Sigmoid colon (tissue), 7 donors: ENCODE data around the gene CD33. TPM values are rescaled to one million over a fixed set of nuclear protein-coding genes. Genes with fewer than 3 reads are reported as not detected.

ENCODE experiments used
- DNase-seq: peaks from one replicate; pipeline ENCODE4 v3.0.0-alpha.2; 2019
- H3K27ac ChIP-seq, 4 donors: fragments of 200-600 bp; sonication (generic); one replicate each; pipeline ENCODE4 v1.5.1; 2016 to 2019; ENCODE audit warnings: mild to moderate bottlenecking in 1 of 4
- H3K27me3 ChIP-seq, 3 donors: fragments of 200-600 bp; sonication (generic); one replicate each; pipeline ENCODE4 v1.5.1; 2019; ENCODE audit warnings: mild to moderate bottlenecking in 1 of 3
- H3K36me3 ChIP-seq, 4 donors: fragments of 200-600 bp; sonication (generic); one replicate each; pipeline ENCODE4 v1.5.1; 2016 to 2019
- H3K4me1 ChIP-seq, 4 donors: fragments of 200-600 bp; sonication (generic); one replicate each; pipeline ENCODE4 v1.5.1; 2017 to 2019
- H3K4me3 ChIP-seq, 4 donors: fragments of 200-600 bp; sonication (generic); one replicate each; pipeline ENCODE4 v1.5.1; 2017 to 2019; ENCODE audit warnings: mild to moderate bottlenecking in 2 of 4, moderate library complexity in 1 of 4
- H3K9me3 ChIP-seq, 4 donors: fragments of 200-600 bp in 3 of 4; sonication (generic) in 3 of 4; one replicate each; pipeline versions ENCODE4 v1.5.1 to v1.6.1; 2013 to 2019
- EP300 ChIP-seq, 4 donors: sonication (generic); formaldehyde crosslinking; IDR thresholded peaks; one replicate each; pipeline ENCODE4 v1.6.1; 2017; ENCODE audit warnings: antibody characterized with exemption in 4 of 4
- POLR2A ChIP-seq, 2 donors: fragments of 450-650 bp; IDR thresholded peaks; one replicate each; pipeline ENCODE4 v1.6.1; 2016; ENCODE audit warnings: antibody characterized with exemption in 2 of 2, mild to moderate bottlenecking in 2 of 2, moderate library complexity in 2 of 2
- POLR2AphosphoS5 ChIP-seq, 4 donors: sonication (generic); formaldehyde crosslinking; IDR thresholded peaks; one replicate each; pipeline ENCODE4 v1.6.1; 2017; ENCODE audit warnings: antibody characterized with exemption in 4 of 4
- WGBS, 2 donors: extraction: QIAGEN DNeasy Blood & Tissue Kit; methylation state at CpG; one replicate each; pipeline ENCODE4 v1.1.7; 2013; 5-methylcytosine and 5-hydroxymethylcytosine counted together
- intact Hi-C: fragments of 100-400 bp; cut with DNase I; formaldehyde crosslinking; loops from one replicate; pipeline ENCODE4 v1.15.1; 2023
- polyA plus RNA-seq, 3 donors: library from polyadenylated mRNA; stranded (reverse); fragments of 200-250 nt; gene quantifications; one replicate each; pipeline ENCODE4 v1.2.3, GENCODE V29; 2013
- total RNA-seq, 4 donors: library from RNA; depleted of rRNA; stranded (reverse); fragments of >200 nt; gene quantifications; one replicate each; pipeline ENCODE4 v1.1.0, GENCODE V29; 2016
- TF ChIP-seq, protein P1 (sequence below), 4 experiments: fragments of 450-650 bp in 3 of 4; fragments of 200-600 bp in 1 of 4; IDR thresholded peaks; one replicate each; pipeline ENCODE4 v1.5.1; 2016 to 2019; ENCODE audit warnings: antibody characterized with exemption in 4 of 4, mild to moderate bottlenecking in 3 of 4, moderate library complexity in 2 of 4
- donor health status: healthy with polysubstance abuse.
- donor health status: Bipolar disorder and iron deficiency.
- donor health status: healthy.

CD33 gene
- total and polyA plus RNA-seq, 7 donors: 2.5 to 8.1 (median 4.2) TPM

DNA sequence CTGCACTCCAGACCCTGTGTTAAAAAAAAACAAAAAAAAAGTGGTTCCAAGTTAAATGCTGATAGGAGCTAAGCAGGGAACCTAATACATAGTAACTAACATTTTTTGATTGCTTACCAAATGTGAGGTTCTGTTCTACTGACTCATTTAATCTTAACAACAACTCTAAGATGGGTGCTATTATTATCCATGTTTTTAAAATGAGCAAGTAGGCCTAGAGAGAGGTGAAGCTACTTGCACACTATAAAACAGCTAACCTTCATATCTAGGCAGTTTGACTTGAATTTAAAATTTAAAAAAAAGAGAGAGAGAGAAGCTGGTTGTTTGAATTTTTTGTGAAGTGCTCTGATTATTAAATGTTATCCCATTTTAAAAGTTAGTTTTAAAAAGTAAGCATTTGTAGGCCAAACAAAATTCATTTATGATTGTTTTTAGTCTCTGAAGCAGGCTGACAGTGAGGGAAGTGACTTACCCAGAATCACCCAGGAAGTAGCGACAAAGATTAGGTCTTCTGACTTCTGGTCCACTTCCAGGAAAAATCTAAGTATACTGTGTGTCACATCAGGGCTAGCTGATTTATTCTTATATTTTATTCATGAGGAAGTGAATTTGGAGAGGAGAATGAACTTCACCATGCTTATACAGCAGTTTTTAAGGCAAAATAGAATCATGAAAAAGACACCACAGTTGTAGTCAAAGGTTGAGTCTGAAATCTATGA lies 28.4 kb downstream of the CD33 start:
- Histone ChIP-seq H3K36me3 (no peaks in the 10 kb centered on the region), H3K9me3 (no peaks in the 10 kb centered on the region), H3K27ac (no peak overlapping the region), H3K27me3 (peaks cover 0 to 4% (median 0%) of the 10 kb centered on the region in 3 donors), H3K4me3 (no peak overlapping the region), H3K4me1 (no peaks in the 10 kb centered on the region)
- TF ChIP-seq EP300 (IDR thresholded peaks at IDR 0.05) (no peak), POLR2A (IDR thresholded peaks at IDR 0.05) (no peak), POLR2AphosphoS5 (IDR thresholded peaks at IDR 0.05) (no peak)
- TF ChIP-seq, protein P1, sequence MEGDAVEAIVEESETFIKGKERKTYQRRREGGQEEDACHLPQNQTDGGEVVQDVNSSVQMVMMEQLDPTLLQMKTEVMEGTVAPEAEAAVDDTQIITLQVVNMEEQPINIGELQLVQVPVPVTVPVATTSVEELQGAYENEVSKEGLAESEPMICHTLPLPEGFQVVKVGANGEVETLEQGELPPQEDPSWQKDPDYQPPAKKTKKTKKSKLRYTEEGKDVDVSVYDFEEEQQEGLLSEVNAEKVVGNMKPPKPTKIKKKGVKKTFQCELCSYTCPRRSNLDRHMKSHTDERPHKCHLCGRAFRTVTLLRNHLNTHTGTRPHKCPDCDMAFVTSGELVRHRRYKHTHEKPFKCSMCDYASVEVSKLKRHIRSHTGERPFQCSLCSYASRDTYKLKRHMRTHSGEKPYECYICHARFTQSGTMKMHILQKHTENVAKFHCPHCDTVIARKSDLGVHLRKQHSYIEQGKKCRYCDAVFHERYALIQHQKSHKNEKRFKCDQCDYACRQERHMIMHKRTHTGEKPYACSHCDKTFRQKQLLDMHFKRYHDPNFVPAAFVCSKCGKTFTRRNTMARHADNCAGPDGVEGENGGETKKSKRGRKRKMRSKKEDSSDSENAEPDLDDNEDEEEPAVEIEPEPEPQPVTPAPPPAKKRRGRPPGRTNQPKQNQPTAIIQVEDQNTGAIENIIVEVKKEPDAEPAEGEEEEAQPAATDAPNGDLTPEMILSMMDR (IDR thresholded peaks at IDR 0.05): no peak
- WGBS, 2 donors: 75 to 80% methylated on average over 1 of the region's 1 CpG
- intact Hi-C loops: no loop called here
- no peak for DNase-seq

DNA sequence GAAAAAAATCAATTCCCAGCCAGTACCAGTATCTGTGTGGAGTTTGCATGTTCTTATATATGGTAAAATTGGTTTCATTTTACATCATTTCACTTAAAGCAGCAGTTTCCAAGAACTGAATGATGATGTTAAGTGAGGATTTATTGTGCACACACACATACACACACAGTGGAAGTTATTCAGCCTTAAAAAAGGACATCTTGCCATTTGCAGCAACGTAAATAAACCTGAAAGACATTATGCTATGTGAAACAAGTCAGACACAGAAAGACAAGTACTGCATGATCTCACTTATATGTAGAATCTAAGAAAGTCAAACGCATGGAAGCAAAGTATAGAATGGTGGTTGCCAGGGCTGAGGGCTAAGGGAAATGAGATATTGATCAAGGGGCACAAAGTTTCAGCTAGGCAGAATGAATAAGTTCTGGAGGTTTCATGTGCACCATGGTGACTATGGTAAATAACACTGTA lies 31.3 kb downstream of the CD33 start:
- TF ChIP-seq EP300 (IDR thresholded peaks at IDR 0.05) (no peak), POLR2A (IDR thresholded peaks at IDR 0.05) (no peak), POLR2AphosphoS5 (IDR thresholded peaks at IDR 0.05) (no peak)
- TF ChIP-seq, protein P1 (IDR thresholded peaks at IDR 0.05): no peak
- 60 to 70% methylated on average over 2 of the region's 2 CpGs for WGBS, 2 donors
- Histone ChIP-seq H3K27me3 (peaks cover 0 to 10% (median 0%) of the 10 kb centered on the region in 3 donors), H3K9me3 (no peaks in the 10 kb centered on the region), H3K27ac (no peak overlapping the region), H3K36me3 (no peaks in the 10 kb centered on the region), H3K4me3 (no peak overlapping the region), H3K4me1 (no peaks in the 10 kb centered on the region)
- intact Hi-C loops: no loop called here
- DNase-seq: no peak

DNA sequence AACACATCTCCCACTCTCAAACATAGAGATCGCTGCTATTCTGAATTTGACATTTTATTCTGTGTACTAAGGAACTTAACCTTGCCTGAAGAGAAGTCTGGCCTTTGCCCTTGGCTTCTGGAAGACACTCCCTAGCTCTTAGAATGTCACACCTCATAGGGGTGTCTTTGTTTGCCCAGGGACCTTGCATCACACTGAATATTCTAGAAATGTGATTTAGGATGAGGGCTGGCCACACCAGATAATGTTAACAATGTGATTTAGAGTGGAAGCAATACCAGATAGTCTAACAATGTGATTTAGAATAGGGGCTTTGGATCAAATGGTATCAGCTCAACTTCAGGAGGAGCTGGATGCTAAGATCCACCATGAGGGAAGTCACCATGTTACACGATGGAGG lies 32.6 kb downstream of the CD33 start:
- Histone ChIP-seq H3K9me3 (no peaks in the 10 kb centered on the region), H3K36me3 (no peaks in the 10 kb centered on the region), H3K27me3 (peaks cover 0 to 11% (median 0%) of the 10 kb centered on the region in 3 donors), H3K4me3 (no peak overlapping the region), H3K27ac (no peak overlapping the region), H3K4me1 (no peaks in the 10 kb centered on the region)
- 46 to 73% methylated on average over 2 of the region's 2 CpGs for WGBS, 2 donors
- TF ChIP-seq EP300 (IDR thresholded peaks at IDR 0.05) (no peak), POLR2AphosphoS5 (IDR thresholded peaks at IDR 0.05) (no peak), POLR2A (IDR thresholded peaks at IDR 0.05) (no peak)
- TF ChIP-seq, protein P1 (IDR thresholded peaks at IDR 0.05): no peak
- intact Hi-C loops: no loop called here
- no peak for DNase-seq

DNA sequence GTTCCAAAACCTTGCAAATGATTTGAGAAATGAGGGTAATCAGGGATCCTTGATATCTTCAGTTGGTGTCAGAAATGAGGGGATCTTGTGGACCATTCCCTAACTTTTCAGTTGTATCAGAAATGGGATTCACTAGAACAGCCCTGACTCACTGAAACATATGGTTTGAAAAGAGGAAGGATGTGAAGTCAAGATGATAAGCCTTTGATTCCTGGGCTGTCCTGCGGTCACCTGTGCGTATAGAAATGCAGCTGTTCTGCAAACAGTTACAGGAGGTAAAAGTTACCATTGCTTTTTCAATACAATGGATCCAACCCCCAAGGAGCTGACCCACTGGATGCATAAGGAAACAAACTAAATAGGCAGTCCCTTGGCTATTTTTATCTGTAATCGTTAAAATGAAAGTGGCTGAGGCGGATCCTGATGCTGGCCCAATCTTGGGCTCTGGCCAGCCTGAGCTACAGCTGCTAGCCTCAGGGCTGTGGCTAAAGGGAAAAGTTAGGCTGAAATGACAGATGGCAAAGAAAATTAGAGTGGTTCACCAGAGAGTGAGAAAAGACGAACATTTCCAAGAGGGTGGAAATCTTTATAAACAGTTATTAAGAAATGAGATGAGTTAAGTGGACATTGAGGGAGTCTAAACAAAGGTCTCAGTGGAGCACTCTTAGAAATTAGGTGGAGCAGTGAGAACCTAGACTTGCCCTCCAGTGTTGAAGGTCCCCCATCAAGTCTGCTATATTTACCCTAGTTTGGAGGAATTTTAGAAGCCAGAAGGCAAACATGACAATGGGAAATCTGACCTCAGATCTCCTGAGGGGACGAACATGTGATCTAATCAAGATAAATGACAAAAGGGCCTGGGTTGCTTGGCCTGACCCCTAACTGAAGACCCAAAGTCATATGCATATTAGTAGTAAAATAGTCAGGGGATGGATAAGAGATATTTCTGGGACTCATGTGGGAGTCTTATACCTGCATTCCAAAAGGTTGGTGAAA lies 33.6 kb downstream of the CD33 start:
- H3K36me3 ChIP-seq: no peaks in the 10 kb centered on the region
- H3K27me3 ChIP-seq: peaks cover 0 to 11% (median 0%) of the 10 kb centered on the region in 3 donors
- no peak overlapping the region for H3K4me3 ChIP-seq
- intact Hi-C loops: no loop called here
- TF ChIP-seq, protein P1 (IDR thresholded peaks at IDR 0.05): no peak
- no peak for TF ChIP-seq EP300 (IDR thresholded peaks at IDR 0.05)
- no peak for TF ChIP-seq POLR2A (IDR thresholded peaks at IDR 0.05)
- TF ChIP-seq POLR2AphosphoS5 (IDR thresholded peaks at IDR 0.05): no peak
- WGBS, 2 donors: 34 to 57% methylated on average over 6 of the region's 6 CpGs
- H3K4me1 ChIP-seq: no peaks in the 10 kb centered on the region
- no peak overlapping the region for H3K27ac ChIP-seq
- no peak for DNase-seq
- no peaks in the 10 kb centered on the region for H3K9me3 ChIP-seq
